GM23338 (cell line): ENCODE data around the gene MFRP. TPM values are rescaled to one million over a fixed set of nuclear protein-coding genes. Genes with fewer than 3 reads are reported as not detected.

Experiments
- ATAC-seq: fragments of 200-7000 bp; cut with Tn5 transposase; 3 replicates; pipeline ENCODE4 v1.9.1; 2020
- DNase-seq: peaks from one replicate; pipeline ENCODE4 v3.0.0-alpha.2; 2015; ENCODE audit warnings: low spot score
- H2AFZ ChIP-seq: fragments of 200-600 bp; sonication (generic); 2 replicates; pipeline ENCODE4 v1.8.0; 2016; ENCODE audit warnings: antibody characterized with exemption, mild to moderate bottlenecking, moderate library complexity
- H3F3A ChIP-seq: fragments of 200-600 bp; sonication (generic); replicated peaks from 2 replicates; pipeline ENCODE4 v1.8.0; 2017; ENCODE audit warnings: antibody characterized with exemption, mixed run types, low read depth
- H3K27ac ChIP-seq: fragments of 200-600 bp; sonication (generic); 2 replicates; pipeline ENCODE4 v1.6.1; 2016; ENCODE audit warnings: low read depth
- H3K27me3 ChIP-seq: fragments of 200-600 bp; sonication (generic); 2 replicates; pipeline ENCODE4 v1.8.0; 2016; ENCODE audit warnings: mild to moderate bottlenecking, mixed run types, moderate library complexity; ENCODE audit not compliant: insufficient read depth
- H3K36me3 ChIP-seq: fragments of 200-600 bp; sonication (generic); 2 replicates; pipeline ENCODE4 v1.8.0; 2016; ENCODE audit warnings: mild to moderate bottlenecking; ENCODE audit not compliant: insufficient read depth
- H3K4me1 ChIP-seq: fragments of 200-600 bp; sonication (generic); 2 replicates; pipeline ENCODE4 v1.8.0; 2016; ENCODE audit warnings: mild to moderate bottlenecking, moderate library complexity; ENCODE audit not compliant: insufficient read depth
- H3K4me2 ChIP-seq: fragments of 200-600 bp; sonication (generic); 2 replicates; pipeline ENCODE4 v1.7.1; 2017; ENCODE audit warnings: mixed run types
- H3K4me3 ChIP-seq: fragments of 200-600 bp; sonication (generic); 2 replicates; pipeline ENCODE4 v1.6.1; 2016; ENCODE audit warnings: mixed run types
- H3K79me2 ChIP-seq: fragments of 200-600 bp; sonication (generic); replicated peaks from 2 replicates; pipeline ENCODE4 v1.8.0; 2017; ENCODE audit warnings: mild to moderate bottlenecking; ENCODE audit not compliant: insufficient read depth
- H3K9me2 ChIP-seq: fragments of 200-600 bp; sonication (generic); 2 replicates; pipeline ENCODE4 v1.8.0; 2017; ENCODE audit not compliant: insufficient read depth
- H4K20me1 ChIP-seq: fragments of 200-600 bp; sonication (generic); replicated peaks from 2 replicates; pipeline ENCODE4 v1.8.0; 2017; ENCODE audit warnings: mild to moderate bottlenecking; ENCODE audit not compliant: insufficient read depth
- H3K27ac Mint-ChIP-seq: 2 replicates; pipeline ENCODE4 v1.8.0; 2020; ENCODE audit warnings: inconsistent platforms, mild to moderate bottlenecking, moderate library complexity, mixed read lengths
- H3K27me3 Mint-ChIP-seq: 3 replicates; pipeline ENCODE4 v1.8.0; 2022; ENCODE audit warnings: low read depth, mild to moderate bottlenecking, moderate library complexity, mixed read lengths, inconsistent platforms; ENCODE audit not compliant: insufficient read depth, poor library complexity
- H3K36me3 Mint-ChIP-seq: 3 replicates; pipeline ENCODE4 v1.8.0; 2021; ENCODE audit warnings: low read depth, mild to moderate bottlenecking, inconsistent platforms, moderate library complexity, mixed read lengths
- H3K4me1 Mint-ChIP-seq: 3 replicates; pipeline ENCODE4 v1.8.0; 2020; ENCODE audit warnings: mild to moderate bottlenecking, inconsistent platforms, mixed read lengths
- H3K4me3 Mint-ChIP-seq: 3 replicates; pipeline ENCODE4 v1.8.0; 2021; ENCODE audit warnings: moderate library complexity, mild to moderate bottlenecking, inconsistent platforms, mixed read lengths
- H3K9me3 Mint-ChIP-seq: 3 replicates; pipeline ENCODE4 v1.8.0; 2020; ENCODE audit warnings: moderate library complexity, mild to moderate bottlenecking, inconsistent platforms, mixed read lengths
- CREB1 ChIP-seq: fragments of 250-450 bp; sonication (Bioruptor Pico); IDR thresholded peaks from 2 replicates; pipeline ENCODE4 v1.5.0; 2020; ENCODE audit warnings: low read depth, mild to moderate bottlenecking, moderate library complexity
- CTCF ChIP-seq, 2 experiments: fragments of 200-600 bp in 1 of 2; sonication (generic) in 1 of 2; conservative IDR thresholded peaks; 2 replicates each; pipeline versions ENCODE4 v1.5.1 to v1.6.1; 2016 to 2017; ENCODE audit warnings: antibody characterized with exemption in 2 of 2, low read depth in 2 of 2, mild to moderate bottlenecking in 2 of 2, moderate library complexity in 1 of 2
- EZH2 ChIP-seq: fragments of 200-600 bp; sonication (generic); IDR thresholded peaks from one replicate; pipeline ENCODE4 v1.8.0; 2017; ENCODE audit warnings: antibody characterized with exemption, mild to moderate bottlenecking, low read depth; ENCODE audit not compliant: unreplicated experiment
- JUNB ChIP-seq: IDR thresholded peaks from one replicate; pipeline ENCODE4 v1.6.1; 2016; ENCODE audit warnings: antibody characterized with exemption; ENCODE audit not compliant: unreplicated experiment
- POLR2AphosphoS5 ChIP-seq: IDR thresholded peaks from 2 replicates; pipeline ENCODE4 v1.6.1; 2016; ENCODE audit warnings: antibody characterized with exemption, low read depth
- REST ChIP-seq: IDR thresholded peaks from one replicate; pipeline ENCODE4 v1.6.1; 2018; ENCODE audit warnings: antibody characterized with exemption; ENCODE audit not compliant: unreplicated experiment
- ZNF114 ChIP-seq: fragments of 250-450 bp; sonication (Bioruptor Pico); IDR thresholded peaks from 2 replicates; pipeline ENCODE4 v1.5.0; 2020; ENCODE audit warnings: mild to moderate bottlenecking, moderate library complexity
- ZNF462 ChIP-seq: fragments of 250-450 bp; sonication (Bioruptor Pico); IDR thresholded peaks from 2 replicates; pipeline ENCODE4 v1.5.0; 2020; ENCODE audit warnings: mild to moderate bottlenecking, moderate library complexity
- polyA plus RNA-seq: library from polyadenylated mRNA; unstranded; fragments of >200 nt; fragmentation: Nextera tagmentation; extraction: Ambion mirVana; gene quantifications from 2 replicates; pipeline ENCODE4 v1.2.1, GENCODE V29; 2016
- total RNA-seq: library from RNA; depleted of rRNA; stranded (reverse); fragments of >200 nt; shearing (Covaris generic); gene quantifications from 2 replicates; pipeline ENCODE4 v1.2.3, GENCODE V29; 2014
- TF ChIP-seq, protein P1 (sequence below): IDR thresholded peaks from 2 replicates; pipeline ENCODE4 v1.6.1; 2016; ENCODE audit warnings: antibody characterized with exemption

MFRP gene
- total and polyA plus RNA-seq, 2 experiments from 2014 or later = 0.03 TPM; not detected in 1

DNA sequence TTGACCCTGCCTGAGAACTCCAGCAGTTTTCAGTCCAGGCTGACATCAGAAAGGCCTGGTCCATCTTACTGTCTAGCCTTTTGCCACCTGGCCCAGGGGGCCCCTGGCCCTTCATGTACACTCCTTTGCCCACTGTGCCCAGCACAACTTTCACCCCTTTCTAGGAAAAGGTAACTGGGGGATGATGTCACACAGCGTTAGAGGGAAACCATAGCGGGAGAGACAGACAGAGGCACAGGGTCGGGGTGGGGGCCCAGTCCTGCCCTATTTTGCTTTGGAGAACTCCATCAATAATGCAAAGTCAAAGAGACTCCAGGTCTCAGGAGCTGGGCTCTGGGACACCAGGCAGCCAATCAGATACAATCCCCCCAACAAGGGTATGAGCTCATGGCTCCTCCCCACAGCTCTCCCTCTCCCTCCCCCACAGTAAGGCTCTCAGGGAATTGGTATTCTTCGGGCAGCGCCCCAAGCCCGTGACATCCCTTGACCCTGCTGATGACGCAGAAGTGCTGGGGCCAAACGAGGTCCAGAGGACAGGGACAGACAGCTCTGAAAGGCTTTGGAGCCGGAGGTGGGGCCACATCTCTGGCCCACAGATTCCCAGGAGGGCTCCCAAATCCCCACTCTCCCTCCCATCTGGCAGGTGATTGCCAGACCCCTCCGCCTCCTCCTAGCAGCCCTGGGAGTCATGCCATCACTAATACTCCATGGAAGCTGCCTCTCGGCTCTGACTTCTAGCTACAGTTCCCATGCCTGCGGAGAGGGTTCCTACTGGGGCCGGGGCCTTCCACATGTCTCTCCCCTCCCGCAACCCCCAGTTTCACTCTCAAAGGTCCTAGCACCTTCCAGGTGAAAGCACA lies 29.1 kb upstream of the MFRP start:
- H3K9me2 ChIP-seq = no peaks in the 10 kb centered on the region
- H3K9me3 Mint-ChIP-seq = no peaks in the 10 kb centered on the region
- H3K4me1 ChIP-seq = peaks cover 49% of the 10 kb centered on the region
- H3K27me3 ChIP-seq = peaks cover 15% of the 10 kb centered on the region
- no peaks in the 10 kb centered on the region for H3K36me3 Mint-ChIP-seq
- H3K4me3 ChIP-seq = no peak overlapping the region
- H4K20me1 ChIP-seq = no peaks in the 10 kb centered on the region
- H3K4me2 ChIP-seq = peak overlapping the region; percentile 53; the same call in 1 of the 2 replicates
- H3F3A ChIP-seq = 0 out of 2 replicates have a peak, but pooled peaks cover 3% of the 10 kb centered on the region
- ATAC-seq (peak; percentile 26), DNase-seq (peak; percentile 48)
- no peak overlapping the region for H3K27ac ChIP-seq
- H3K27ac Mint-ChIP-seq = no peak overlapping the region
- H2AFZ ChIP-seq = no peak overlapping the region
- no peak for TF ChIP-seq EZH2
- TF ChIP-seq CREB1 (CRISPR knock-in tag) = no peak
- no peak for TF ChIP-seq POLR2AphosphoS5
- TF ChIP-seq JUNB = no peak
- no peak for TF ChIP-seq REST
- no peak for TF ChIP-seq ZNF114 (CRISPR knock-in tag)
- TF ChIP-seq, protein P1, sequence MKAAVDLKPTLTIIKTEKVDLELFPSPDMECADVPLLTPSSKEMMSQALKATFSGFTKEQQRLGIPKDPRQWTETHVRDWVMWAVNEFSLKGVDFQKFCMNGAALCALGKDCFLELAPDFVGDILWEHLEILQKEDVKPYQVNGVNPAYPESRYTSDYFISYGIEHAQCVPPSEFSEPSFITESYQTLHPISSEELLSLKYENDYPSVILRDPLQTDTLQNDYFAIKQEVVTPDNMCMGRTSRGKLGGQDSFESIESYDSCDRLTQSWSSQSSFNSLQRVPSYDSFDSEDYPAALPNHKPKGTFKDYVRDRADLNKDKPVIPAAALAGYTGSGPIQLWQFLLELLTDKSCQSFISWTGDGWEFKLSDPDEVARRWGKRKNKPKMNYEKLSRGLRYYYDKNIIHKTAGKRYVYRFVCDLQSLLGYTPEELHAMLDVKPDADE = no peak
- no peak for TF ChIP-seq ZNF462 (CRISPR knock-in tag)
- no peak for TF ChIP-seq CTCF (conservative IDR thresholded peaks at IDR 0.05; ENCODE audit: low read depth in 2 of 2)
- no peaks in the 10 kb centered on the region for H3K79me2 ChIP-seq
- peaks cover 65% of the 10 kb centered on the region for H3K4me1 Mint-ChIP-seq
- H3K36me3 ChIP-seq = no peaks in the 10 kb centered on the region
- H3K4me3 Mint-ChIP-seq = no peak overlapping the region
- H3K27me3 Mint-ChIP-seq = peaks cover 20% of the 10 kb centered on the region
